HG02623 (cell line): ENCODE data around the gene CREB3L1.
"Not testable (repeated sequence)": the region's sequence is repeated elsewhere in the genome, so short reads cannot be mapped to it uniquely, and the experiment has no call there.

Source experiments
- ATAC-seq: cut with Tn5 transposase; IDR thresholded peaks from one replicate; pipeline ENCODE4 v1.9.1; 2021; ENCODE audit warnings: moderate library complexity; ENCODE audit not compliant: unreplicated experiment

CREB3L1 gene

DNA sequence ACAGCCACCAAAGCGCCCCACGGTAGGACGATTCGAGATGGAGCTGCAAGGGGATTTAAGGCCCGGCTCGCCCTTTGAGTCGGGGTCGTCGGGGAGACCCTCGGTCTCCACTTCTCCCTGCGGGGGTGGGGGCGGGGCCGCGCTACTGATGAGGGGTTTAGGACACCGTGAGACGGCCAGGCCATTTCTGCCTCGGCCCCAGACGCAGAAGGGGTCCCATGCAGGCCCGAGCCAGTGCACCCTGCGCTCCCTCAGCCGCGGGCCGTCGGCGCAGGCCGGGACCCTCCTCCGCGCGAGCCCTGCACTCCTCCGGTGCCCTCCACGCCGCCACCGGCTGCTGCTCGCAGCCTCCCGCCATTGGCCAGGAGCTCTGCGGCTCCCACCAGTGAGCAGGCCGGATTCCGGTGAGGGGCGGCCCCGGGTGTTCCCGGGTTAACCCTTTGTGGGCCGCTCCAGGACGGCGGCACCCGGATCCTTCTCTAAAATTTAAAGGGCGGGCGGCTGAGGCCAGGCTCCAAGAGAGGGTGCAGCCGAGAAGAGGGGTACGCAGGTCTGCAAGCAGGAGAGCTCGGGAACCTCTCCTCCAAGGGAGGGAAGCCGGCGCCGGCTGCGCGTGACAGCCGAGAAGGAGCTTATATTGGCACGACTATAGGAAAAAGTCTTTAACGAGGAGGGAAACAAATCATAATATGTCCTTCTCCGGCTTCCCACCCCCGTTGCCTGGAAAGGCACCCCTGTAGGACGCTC, 18.0 kb downstream of the CREB3L1 start:
- ATAC-seq: peak; percentile 56

DNA sequence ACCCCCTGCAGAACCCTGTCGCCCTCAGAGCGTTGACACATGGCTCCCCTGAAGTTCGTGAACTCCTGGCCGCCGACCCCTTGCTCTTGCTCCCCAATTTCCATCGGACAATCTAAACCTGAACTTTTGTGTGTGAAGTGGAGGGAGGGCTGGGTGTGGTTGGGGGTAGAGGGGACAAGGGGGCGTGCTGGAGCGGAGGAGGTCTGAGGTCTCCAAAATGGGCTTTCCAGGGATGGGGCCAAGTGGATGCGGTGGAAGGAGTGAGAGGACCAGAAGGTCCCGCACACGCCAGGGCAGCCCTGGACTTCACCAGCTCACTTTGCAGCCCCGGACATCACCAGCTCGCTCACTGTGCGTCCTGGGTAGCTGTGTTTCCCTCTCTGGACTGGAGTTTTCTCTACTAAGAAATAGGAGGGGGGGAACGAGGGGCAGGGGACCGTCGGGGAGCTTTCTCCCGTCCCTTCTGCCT, 18.6 kb downstream of the CREB3L1 start:
- no peak for ATAC-seq

DNA sequence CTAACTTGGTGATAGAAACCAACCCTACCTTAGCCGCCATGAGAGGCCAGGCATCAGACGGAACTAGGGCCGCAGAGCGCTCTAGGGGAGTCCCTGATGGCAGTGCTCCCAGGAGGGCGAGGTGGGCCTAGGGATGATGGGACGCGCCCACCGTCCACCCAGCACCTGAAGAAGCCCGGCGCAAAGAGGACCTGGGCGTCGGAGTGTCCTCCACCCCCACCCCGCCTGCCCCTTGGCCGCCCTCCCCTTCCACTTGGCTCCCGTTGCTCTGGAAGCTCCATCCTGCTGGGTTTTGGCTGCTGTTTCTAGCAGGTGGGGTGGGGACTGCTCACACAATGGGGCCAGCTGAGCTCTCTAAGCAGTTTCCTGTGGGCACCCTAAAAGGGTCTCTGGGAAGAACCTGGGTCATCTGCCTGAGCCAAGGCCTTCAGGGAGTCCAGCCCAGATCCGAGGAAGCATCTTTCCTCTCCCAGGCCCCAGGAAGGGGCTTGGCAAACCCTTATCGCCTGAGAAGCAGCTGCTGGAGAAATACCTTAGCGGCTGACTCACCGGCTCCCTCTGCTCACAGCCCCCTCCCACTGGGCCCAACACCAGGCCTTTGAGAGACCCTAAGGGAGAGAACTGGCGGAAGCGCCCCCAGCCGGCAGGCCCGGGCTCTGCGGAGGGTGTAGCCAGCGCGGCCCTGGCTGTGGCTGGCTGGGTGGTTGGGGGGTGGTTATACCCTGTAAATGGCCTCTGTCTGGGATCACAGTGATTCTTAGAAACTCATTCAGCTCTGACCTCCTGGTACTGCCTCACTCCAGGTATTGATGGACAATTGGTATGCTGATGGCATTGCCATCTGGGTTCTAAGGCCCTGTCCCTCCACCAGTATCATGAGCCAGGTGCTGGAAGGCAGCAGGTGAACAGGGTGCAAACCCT, 19.3 kb downstream of the CREB3L1 start:
- ATAC-seq: no peak

DNA sequence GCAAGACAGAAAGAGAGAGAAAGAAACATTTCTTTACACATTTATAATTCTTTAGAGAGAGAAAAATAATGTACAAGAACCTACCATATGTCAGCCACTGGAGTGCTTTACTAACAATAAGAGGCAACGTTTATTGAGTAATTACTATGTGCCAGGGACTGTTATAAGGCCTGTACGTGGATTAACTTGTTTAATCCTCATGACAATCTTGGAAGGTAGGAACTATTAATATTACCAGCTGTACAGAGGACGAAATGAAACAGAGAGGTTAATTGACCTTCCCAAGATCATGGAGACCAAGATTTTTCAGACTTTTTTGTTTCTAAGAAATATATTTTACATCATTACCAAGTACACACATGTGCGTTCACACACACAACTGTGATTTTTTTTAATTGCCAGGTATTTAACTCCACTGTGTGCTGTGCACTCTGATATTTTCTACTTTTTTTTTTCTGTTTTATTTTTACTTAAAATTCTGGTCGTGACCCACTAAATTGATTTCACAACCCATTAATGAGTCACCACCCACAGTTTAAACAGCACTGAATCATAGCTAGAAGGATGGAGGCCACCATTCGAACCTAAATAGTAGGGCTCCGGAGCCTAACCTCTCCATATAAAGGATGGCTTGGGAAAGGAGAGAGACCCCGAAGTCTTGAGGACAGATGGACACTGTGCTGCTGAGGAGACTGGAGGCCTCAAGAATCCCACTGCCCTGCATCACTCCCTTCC, 21.4 kb downstream of the CREB3L1 start:
- ATAC-seq: no peak

DNA sequence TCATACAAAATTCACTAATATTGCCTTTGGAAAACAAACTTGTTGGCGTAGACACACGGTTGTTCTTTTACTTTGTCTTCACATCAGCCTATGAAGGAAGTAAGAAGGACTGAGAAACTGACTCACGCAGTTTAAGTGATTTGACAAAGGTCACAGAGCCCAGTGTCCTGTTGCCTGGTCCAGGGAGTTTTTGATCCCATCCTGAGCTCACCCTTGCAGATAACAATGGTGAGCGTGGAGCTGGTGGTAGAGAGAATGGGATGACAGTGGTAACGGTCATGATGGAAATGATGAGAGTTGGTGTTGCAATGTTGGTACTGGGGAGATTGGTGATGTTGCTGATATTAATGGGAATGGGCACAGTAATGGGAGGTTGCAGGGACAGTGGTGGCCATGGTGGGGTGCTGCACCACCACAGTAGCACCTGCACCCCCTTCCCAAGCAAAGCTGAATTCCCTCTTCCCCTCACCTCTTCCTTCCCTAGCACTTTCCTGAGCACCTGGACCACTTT, 22.0 kb downstream of the CREB3L1 start:
- ATAC-seq: no peak

DNA sequence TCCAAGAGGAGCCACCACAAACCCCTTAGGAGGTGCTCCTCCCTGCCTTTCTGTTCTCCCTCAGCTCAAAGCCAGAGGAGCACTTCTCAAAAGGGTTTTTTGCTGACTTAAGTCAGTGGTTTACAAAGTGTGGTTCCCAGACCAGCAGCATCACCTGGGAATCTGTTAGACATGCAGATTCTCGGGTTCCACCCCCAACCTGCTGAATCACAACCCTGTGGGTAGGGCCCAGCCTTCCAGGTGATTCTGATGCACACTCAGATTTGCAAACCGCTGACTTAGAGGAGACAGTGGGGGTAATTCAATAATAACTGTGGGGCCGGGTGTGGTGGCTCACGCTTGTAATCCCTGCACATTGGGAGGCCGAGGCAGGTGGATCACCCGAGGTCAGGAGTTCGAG, 22.8 kb downstream of the CREB3L1 start:
- ATAC-seq: no peak

DNA sequence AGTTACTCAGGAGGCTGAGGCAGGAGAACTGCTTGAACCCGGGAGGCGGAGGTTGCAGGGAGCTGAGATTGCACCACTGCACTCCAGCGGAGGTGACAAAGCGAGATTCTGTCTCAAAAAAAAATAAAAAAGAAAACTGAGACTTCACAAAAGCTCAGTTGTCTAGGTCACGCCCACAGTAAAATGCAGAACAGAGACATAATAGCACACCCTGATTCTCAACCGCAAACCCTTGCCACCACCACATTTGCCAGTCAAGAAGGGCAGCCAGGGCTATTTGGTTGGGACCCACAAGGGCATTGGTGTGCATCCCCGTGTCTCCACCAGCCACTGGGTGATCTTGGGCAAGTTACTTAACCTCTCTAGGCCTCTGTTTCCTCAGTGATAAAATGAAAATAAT, 25.4 kb downstream of the CREB3L1 start:
- ATAC-seq: peak; percentile 77

DNA sequence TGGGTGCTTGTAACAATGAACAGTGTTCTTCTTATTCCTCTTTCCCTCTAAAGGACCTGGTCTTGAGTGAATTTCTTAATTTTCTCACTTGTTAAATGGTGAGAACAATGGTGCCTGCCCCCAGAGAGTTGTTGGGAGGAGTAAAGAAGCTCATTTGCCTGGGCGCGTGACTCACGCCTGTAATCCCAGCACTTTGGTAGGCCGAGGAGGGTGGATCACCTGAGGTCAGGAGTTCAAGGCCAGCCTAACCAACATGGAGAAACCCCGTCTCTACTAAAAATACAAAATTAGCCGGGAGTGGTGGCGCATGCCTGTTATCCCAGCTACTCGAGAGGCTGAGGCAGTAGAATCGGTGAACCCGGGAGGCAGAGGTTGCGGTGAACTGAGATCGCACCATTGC, 26.6 kb downstream of the CREB3L1 start:
- not testable (repeated sequence) for ATAC-seq

DNA sequence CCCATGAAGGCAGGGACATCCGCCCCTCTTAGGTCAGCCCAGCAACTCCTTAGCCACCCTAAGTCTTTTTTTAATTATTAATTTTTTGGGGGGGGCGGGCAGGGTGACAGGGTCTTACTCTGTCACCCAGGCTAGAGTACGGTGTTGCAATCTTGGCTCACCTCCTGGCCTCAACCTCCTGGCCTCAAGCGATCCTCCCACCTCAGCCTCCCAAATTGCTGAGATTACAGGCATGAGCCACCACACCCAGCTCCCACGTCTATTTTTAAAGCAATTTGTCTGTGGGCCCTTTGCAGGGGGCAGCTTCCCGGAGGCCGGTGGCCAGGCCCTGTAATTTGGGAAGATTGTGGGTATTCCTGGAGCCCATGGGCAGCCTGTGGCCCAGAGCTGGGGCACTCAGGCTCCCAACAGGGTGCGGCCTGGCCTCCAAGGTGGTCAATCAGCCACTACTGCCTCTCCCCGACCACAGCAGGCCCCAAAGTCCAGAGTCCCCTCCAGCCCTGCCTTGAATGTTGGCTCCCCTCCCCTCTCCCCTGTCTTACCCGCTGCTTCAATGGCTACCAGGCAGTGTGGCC, 27.2 kb downstream of the CREB3L1 start:
- no peak for ATAC-seq

DNA sequence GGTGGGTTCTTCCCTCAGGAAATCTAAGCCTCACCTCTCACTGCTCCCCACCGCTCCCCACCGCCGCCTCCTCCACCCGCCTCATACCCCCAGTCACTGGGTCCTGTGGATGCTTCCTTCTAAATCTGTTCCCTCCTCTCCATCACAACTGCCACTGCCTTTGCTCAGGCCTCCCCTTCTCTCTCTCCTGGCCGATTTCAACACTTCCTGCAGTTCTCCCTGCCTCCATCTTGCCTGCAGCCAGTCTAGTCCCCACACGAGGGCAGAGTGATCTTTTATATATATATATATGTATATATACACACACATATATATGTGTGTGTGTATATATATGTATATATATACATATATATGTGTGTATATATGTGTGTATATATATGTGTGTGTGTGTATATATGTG, 27.8 kb downstream of the CREB3L1 start:
- no peak for ATAC-seq

DNA sequence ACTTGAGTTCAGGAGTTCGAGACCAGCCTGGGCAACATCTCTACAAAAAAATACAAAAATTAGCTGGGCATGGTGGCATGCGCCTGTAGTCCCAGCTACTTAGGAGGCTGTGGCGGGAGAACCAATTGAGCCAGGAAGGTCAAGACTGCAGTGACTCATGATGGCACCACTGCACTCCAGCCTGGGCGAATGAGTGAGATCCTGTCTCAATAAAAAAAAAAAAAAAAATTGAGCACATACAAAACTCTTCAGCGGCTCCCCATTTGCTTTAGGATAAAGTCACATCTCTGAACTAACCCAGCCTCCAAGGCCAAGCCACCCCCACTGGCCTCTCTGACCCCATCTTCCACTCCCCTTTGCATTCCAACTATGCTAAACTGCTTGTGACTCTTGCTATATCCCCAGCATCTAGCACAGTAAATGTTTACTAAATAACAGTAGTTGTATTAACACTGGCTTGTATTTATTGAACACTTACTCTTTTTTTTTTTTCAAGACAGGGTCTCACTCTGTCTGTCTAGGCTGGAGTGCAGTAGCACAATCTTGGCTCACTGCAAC, 28.9 kb downstream of the CREB3L1 start:
- no peak for ATAC-seq

DNA sequence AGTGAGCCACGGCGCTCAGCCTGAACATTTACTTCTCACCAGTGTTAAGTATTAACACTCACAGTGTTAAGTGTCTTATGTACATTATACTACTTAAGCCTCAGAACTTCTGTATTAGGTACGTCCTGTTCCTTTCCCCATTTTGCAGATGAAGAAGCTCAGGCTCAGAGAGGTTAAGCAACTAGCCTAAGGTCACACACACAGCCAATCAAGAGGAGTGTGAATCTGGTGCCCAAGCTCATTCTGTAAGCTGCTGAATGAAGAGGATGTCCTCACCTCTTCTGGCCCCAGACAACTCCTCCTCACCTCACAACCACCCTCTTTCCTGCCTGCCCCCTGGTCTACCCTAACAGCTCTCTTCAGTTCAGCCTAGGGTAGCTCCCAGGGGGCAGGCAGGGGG, 29.9 kb downstream of the CREB3L1 start:
- no peak for ATAC-seq

DNA sequence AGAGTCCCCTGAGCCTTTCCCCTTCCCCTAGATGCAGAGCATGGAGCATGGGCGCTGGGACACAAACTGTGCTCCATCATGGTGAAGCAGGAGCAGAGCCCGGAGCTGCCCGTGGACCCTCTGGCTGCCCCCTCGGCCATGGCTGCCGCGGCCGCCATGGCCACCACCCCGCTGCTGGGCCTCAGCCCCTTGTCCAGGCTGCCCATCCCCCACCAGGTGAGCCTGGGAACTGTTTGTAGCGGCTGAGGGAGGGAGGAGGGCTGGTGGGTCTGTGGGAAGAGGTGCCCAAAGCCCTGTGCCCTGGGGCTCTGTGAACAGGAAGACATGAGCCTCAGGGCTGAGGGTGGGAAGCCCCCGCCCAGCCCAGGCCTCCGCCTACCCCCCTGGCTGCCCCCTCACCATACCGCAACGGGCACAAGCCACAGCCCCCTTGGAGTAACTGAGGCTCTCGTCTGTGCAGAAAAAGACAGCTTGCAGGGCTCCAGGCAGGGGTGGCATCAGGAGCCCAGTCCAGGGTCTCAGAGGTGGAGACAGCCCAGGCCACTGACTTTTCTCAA, 30.4 kb downstream of the CREB3L1 start:
- ATAC-seq: no peak

DNA sequence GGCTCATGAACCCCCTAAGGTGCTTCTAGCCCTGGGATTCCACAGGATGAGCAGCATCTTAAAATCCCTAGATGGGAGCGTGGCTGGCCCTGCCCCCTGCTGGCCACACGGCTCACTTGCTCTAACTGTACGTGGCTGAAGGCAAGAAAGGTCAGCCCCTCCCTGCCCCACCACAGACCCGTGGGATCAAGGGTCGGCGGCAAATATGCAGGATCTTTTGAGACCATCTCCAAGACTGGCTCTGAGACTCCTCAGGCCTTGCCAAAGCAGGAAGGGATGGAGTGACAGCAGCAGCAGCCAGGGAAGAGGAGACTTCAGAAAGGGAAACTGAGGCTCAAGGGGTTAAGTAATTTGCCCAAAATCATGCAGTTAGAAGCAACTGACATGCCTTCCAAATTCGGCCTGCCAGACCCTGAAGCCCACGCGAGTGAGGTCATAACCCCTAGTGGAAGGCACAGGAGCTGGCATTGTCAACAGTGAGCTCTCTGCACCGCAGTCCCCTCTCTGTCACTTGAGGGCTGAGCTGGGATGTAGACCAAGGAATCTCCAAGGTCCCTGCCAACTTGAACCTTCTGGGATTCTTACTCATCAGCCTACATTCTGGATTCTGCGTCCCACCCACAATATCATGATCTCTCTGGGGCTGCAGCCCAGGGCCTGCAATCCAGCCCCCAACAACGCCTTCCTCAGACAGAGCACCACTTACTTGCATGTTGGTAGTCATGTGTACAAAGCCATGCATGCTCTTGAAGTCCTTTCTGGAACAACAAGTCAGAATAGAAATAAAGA, 31.4 kb downstream of the CREB3L1 start:
- ATAC-seq: no peak

DNA sequence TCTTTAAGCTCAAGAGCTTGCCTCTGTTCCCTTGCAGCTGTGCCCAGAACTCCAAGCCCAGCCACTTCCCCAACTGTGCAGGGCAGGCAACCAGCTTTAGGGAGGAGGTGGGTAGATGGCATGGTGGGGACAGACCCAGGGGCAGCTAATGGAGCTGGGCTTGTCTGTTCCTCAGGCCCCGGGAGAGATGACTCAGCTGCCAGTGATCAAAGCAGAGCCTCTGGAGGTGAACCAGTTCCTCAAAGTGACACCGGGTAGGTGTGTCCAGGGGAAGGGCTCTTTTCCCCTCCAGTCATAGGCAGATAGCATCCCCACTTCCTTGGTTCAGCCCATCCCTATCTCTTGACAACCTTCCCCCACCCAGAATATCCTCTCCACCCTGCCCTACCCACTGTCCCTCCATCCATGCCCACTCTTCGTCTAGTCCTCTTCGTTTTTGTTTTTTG, 32.4 kb downstream of the CREB3L1 start:
- no peak for ATAC-seq

DNA sequence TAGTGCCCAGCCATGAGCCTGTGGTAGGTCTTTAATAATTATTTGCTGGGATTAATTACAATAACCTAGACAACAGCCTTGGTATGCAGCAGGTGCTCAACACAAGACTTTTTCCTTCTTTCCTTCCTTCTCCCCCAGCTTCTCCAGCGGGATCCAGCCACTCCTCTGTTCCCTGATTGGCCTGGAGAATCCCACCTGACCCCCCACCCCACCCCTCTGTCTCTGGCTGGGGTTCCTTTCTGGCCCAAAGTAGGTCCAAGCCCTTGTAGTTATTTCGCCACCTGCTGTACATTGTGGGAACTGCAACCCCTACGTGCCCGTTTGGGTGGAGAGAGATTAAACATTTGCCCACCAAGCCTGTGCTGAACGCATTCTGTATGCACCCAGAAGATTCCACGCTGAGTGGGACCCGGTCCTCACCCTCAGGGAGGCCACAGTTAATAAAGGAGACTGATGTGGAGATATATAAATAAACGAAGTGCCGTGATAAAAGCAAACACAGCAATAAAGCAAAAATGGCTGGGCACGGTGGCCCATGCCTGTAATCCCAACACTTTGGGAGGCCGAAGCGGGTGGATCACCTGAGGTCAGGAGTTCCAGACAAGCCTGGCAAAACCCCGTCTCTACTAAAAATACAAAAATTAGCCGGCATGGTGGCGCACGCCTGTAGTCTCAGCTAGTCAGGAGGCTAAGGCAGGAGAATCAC, 37.7 kb downstream of the CREB3L1 start:
- no peak for ATAC-seq

DNA sequence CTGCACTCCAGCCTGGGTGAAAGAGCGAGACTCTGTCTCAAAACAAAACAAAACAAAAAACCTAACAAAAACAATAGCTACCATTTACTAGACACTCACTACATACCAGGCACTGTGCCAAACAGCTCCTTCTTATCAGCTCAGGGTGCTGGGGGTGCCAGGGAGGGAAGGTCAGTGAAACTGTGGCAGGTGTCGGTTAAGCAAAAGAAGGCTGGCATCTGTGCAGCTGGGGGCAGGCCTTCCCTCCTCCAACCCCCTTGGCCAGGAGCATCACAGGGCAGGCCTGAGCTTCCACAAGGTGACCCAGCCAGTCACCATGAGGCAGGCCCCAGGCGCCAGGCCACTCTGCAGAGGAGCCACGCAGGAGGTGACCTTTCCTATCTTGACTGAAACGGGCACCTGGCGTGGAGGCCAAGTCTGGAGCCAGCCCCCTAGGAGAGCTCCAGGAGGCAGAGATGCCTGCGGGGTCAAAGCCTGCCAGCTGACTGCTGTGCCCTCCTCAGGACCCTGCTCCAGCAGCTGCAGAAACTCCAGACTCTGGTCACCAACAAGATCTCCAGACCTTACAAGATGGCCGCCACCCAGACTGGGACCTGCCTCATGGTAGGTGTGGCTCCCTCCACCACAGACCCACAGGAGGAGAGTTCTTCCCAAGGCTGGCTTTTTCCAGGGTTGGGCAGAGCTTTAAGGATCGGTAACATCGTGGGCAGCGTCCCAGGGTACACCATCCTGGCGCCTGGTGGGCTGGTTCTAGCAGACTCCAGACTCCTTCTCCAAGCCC, 38.5 kb downstream of the CREB3L1 start:
- no peak for ATAC-seq

DNA sequence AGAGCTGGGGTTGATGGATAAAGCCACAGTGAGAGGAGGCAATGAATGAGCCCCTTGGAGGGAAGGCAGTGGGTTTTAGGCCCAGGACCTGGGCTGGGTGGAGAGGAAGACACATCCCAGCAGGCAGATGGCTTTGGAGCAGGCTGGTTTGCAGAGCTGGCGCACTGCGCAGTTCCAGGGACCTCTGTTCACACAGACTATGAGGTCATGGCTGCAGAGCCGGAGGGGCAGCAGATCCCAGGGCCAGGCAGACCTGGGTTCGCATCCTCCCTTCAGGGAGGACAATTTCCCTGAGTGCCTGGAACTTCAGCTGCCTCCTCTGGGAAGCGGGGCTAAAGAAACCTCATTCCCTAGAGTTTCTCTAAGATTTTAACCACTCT, 41.6 kb downstream of the CREB3L1 start:
- no peak for ATAC-seq
